ENCODE measurements around the gene GRXCR1.

GRXCR1 gene

DNA sequence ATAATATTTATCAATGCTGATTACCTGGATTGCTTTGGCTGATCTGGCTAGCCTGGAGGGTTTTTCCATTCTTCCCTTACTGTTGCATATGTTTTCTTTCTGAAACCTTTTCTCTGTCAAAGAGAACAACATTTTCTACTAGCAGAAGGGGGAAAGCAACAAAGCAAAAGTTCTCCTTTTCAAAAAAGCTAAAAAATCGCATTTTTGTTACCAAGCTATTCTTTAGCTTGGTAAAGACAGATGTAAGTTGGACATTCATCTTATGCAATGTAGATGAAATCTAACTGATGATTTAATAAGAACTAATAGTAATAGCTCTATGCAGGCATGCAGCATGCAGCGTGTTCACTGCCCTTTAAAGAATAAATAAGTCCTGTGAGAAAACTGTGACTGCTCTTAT lies at the start of gene GRXCR1:
GRXCR1 (plus strand) TSS at position 301 of the 400 bp plus-strand sequence. CDS start 554 bp downstream, outside the sequence.
- no peak for DNase-seq

DNA sequence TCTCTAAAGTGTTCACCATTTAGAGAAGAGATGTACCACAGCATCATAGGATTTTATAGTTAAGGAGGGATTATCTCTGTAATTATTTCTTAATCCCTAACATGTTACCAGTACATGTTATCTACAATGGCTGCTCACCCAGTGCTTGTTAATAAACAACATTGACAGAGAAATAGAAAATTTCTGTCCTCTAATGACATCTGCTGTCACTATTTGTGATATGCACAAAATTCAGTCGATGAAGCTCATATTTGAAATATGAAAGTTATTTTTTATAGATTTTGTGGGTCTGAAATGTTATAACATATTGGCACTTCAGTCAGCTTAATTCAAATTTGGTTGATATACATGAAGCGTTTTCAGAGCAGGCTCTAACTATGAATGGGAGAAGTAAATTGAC lies 48.8 kb upstream of the GRXCR1 start:
- DNase-seq = no peak

DNA sequence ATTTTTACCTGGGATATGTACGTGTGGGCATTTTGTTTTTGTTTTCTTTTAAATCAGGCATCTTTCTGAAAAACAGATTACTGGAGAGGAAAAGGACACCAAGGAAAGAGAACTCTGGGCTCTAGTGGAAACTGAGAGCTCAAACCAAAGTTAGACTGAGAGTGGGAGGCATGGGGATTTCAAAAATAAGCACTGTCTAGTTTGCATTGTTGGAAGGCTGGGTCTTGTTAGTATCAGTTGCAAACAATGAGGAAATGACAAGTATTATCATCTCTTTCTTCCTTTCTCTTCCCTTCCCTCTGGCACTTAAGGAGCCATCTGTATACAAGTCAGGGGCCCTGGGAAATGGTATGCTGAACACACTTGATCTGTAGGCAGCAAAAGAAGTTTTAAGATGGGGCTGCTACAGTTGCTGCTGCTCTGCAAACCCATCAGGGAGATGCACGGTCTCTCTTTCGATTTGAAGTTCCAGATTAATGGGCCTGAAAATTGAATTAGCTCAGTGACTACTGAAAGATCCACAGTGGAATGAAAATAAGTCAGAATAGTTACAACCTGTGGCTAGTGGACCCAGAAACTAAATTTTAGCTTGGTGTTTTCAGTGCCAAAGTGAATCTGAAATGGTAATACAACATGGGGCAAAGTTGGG lies 48.0 kb upstream of the GRXCR1 start:
- DNase-seq = no peak

DNA sequence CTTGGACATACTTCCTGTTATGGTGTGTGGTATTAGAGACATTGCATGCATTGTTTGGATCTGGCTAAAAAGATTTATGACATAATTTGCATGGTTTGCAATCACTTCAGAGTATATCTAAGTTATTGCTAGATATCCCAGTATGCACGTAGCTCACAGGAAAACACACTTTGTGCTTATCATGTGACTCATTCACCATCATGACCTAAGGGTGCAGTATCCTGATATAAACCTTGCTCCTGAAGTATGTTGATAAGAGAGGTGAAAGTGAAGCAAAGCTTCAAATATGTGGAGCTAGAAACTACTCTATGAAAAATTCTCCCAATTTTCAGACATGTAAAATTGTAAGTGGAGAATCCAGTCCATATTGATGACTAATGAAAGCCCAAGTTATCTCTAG lies 46.9 kb upstream of the GRXCR1 start:
- DNase-seq = no peak

DNA sequence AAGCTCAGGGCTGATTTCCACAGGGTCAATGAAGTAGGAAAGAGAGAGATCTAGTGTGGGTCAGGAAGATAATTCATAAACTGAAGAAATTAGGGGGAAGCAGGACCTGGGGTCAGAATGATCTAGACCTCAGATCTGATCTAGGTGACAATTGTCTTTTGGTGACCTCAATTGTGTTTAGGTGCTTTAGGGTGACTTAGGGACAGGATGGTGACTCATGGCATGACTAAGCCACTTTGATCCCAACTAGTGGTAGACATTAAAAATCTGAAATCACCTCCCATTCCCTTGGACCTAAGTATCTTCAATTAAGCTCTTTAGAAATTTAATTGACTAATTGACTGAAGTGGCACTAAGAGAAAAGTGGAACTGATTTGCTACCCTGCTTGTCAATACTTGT lies 36.7 kb upstream of the GRXCR1 start:
- DNase-seq = no peak

DNA sequence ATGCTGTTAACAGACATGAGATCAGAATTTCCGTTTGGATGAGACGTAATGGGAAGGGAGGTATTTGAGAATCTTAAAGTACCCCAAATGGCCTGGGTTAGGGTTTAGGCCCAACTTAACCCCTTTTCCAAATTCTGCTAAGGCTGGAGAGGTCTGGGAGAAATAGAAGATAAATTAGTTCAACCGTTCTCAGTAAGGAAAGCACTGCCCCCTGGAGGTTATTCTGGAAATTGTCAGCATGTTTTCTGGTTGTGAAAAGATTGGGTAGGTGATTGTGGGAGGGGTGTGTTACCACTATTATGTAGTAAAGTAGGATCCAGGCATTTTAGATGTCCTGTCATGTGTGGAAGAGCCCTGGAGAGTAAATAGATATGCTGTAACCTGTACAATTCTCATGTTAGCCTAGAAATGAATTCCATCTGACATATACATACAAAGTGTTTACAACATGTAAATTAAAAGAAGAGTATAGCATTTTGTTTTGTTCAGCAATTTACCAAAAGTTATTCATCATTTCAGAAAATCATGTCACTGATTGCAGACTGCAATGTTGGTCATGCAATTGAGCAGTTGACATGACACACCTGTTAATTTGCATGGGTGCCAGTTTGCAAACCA lies 26.8 kb upstream of the GRXCR1 start:
- DNase-seq = no peak

DNA sequence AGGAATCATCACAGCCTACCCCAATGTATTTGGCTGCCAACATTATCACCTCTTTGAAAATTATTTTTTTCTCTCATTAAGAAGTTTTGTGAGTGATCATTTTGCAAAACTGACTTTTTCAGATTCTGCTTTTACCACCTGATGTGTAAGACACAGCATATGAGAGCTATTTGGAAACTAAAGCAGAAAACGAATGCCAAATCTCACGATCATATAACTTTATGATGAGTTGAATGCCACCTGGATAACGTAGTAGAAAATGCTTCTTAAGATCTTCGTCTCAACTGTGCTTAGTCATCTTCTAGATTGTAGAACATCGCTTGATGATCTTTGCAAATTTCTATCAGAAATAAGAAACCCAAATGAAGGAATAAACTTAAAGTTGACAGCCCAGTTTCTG lies 21.3 kb upstream of the GRXCR1 start:
- no peak for DNase-seq

DNA sequence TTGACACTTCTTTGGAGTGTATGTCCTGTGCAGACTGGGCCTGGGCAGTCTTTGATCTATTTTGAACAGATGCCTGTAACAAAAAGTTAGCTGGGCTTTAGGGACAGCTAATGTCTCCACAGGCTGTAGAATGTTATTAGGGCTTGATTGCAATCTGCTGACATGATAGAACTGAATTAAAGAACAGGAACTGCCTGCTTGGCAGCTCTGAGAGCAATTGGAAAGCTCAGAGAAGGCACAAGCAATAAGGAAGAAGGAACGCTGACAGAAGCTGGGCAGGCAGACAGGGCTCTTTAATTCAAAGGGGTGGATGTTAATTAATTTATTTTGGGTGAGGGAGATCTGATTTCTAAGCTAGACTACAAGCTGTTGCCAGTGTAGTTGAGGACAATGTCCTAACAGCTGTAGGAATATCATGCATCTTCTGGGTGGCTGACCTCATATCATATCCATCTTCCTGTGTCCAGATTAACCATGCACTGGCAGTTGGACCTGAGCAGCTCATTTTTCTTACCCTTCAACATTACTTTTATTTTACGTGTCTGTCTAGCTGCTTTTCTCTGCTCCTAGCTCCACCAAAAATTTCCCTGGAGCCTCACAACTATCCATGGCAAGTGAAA lies 20.7 kb upstream of the GRXCR1 start:
- DNase-seq = no peak

DNA sequence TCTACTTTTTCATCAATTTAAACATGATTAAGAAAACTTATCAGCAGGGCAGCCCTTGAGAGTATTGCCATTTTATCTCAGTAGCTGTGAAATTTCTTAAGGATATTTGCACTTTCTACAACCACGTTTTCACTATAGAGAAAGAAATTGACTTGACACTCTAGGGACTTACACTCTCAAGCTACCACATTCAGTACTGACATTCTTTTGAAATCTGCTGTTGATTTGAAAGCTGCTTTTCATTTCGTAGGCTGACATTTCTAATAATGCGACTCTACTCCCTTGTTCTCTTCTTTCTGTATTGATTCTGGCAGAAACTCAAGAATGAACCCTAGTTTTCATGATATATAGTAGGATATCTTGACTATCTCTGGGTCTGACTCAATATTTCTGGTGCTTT lies 13.7 kb upstream of the GRXCR1 start:
- DNase-seq = no peak

DNA sequence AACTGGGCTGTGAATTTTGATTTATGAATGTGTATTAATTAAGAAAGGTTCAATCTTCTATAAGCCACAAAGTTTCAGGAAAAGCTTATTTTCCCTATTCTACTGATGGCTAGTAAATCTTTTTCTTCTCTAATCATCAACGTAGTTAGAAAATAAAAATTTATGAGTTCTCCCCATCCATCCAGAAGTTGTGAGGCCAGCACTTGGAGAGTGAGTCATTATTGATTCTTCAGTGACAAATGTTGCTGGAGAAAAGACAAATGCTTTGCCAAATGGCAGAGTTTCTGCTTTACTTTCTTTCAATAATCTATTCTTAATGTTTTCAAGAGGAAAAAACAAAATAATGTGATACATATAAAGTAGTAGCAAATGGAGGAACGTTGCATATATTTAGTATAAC lies 11.3 kb upstream of the GRXCR1 start:
- DNase-seq = no peak

DNA sequence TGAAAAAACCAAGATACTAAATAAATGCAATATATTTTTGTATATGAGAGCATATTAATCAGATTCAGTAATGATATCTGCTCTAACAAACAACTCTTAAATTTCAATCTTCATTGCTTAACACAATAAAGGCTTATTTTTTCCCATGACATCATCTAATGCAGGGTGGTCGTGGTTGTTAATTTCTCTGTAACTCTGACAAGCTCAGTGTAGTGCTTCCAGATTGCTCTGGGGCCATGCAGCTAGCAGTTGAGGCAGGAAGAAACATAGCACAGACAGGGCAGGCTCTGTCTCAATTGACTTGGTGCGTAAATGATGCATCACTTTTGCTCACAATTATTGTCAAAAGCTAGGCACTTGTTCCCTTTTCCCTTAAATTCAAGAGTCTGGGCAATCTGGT lies 869 bp upstream of the GRXCR1 start:
- no peak for DNase-seq

DNA sequence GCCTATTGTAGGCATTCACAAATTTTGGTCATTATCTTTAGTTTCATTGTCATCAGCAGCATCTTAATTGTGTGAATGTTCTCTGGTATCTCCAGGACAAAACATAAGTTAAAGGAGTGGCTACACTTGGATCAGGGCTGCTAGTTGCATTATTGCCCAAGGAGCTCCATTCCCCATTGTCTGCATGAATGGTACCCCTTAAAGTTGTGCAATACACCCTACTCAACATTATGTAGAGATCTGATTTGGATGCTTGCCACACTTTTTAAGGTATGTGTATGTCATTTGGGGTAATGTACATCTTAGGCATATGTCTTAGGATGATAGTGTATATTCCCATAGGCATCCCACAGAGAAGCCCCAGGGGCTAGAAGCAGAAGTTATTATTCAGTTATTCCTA lies 2.9 kb downstream of the GRXCR1 start:
- no peak for DNase-seq

DNA sequence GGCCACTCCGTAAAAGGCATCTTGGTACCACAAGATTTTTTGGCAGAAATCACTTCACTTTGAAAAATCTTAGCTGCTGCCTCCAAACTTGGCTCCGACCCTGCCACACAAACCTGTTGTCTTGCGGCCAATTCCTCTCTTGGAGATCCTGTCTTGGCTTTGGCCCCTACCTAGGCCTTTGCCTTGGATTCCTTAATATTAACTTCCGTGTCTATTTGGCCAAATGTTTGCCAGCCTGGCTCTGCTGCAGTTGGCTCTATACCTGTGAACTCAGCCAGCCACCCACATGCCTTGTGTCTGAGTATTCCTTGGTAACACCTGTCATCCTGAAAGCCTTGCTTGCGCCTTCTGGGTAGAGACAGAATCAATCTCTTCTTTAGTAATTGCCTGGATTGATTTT lies 12.5 kb downstream of the GRXCR1 start:
- DNase-seq = no peak

DNA sequence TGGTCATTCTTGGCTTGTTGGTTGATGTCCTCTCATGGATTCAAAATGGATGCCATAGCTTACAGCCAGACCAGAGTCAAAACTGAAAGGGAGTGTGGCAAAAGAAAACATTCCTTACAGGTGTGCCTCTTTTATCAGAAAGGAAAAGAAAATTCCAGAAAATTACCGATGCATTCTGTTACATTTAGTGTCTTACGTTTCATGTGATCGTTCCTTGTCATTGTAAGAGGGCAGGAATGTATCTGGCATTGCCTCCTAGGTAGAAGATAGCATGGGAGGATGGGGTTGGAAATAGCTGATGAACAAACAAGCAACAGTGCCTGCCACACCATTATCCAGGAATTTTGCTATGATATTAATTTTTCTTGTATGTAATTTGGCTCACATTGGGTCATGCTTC lies 13.1 kb downstream of the GRXCR1 start:
- DNase-seq = no peak

DNA sequence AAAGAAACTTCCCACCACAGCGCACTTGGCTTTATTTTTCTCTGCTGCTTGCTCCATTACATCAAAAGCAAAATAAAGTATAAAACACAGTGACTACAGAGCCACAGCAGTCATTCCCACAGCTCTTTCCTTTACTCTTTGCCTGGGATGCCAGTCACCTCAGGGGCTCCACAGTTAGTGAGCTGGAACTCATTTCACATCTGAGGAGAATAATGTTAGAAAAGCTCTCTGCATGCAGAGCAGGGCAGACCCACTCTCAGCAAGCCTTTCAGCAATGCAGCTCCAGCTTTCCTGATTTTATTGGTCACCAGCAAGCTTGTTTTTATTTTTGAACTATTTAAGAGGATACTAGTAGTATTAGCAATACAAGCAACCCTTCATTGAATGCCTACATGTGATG lies 13.8 kb downstream of the GRXCR1 start:
- no peak for DNase-seq

DNA sequence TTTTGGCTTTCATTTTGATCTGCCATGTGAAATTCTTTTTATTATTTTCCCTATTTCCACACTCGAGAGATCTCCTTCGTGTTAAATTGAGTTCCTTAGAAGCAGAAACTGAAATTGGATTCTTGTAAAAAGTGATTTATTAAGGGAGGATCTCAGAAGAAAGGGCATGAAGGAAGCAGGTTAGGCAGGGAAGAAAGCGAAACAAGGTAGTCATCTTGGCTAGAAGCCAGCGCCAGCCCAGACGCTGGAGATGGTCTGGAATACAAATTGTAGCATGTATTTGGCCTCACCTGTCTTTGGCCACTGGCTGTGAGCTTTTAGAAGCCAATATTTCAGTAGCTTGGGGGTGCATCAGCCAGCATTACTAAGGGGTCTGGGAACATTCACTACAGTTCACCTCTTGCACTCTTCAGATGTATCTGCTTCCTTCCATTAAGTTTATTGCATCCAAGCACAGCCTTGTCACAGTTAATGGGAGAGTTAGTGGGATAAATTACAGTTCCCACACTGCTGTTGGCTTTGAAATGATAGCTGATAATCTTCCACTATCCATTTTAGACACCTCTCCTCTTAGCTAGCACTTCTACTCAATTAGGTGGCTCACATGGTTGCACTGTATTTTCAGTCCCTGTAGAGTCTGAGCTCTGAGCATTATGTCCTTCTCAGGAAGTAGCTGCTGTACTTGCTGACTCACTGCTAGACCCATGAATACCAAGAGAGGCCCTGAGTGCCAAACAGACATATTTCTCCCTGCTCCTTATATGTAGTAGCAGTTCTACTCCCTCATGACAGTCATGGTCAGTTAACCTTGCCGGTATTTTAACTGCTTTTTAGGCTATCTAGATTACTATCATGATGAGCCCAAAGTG lies 14.6 kb downstream of the GRXCR1 start:
- DNase-seq = no peak

DNA sequence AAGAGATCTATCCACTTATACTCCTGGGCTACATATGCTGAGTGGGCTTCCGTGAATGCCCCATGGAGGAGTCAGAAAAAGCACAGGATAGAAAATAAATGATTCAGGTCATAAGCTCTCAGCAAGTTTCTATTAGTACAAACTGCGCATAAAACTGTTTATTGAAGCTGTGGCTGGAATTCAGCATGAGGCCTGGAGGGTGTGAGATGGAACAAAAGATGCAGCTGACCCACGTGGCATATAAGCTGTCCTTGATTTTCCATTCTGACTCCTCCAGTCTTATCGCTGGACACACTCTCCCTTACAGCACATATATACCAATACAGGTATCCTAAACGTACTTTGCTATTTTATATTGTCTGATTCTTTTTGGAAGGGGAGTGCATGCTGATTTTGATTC lies 17.9 kb downstream of the GRXCR1 start:
- DNase-seq = no peak

DNA sequence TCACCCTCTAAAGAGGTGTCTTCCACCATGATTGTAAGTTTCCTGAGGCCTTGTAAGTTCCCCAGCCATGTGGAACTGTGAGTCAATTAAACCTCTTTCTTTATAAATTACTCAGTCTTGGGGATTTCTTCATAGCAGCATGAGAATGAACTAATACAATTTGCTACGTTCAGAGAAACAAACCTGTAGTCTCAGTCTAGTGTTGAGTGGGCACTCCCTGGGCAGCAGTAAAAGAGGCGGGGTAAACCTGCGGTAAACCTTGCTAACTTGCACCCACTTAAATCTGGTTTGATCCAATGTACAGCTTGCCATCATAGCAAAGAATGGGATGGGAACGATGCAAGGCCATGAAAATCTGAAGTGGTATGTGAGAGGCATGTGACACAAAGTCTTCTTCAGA lies 22.4 kb downstream of the GRXCR1 start:
- DNase-seq = no peak

DNA sequence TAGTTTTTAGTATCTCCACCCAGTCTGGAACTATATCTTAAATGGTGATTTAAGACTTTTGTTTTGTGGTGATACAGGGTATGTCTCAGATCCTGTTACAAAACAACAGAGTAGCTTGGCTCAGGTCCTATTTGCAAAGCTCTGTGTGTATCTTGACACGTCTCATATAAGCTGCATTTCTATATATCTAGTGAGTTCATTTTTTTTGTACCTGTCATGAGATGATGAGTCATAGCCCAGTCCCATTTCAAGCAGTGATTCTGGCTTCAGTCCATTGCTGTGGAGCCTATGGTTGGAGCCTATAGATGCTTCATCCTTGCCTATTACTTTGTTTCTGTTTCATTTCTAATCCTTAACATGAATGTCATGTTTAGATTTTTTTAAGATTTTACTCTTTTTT lies 23.0 kb downstream of the GRXCR1 start:
- DNase-seq = no peak

DNA sequence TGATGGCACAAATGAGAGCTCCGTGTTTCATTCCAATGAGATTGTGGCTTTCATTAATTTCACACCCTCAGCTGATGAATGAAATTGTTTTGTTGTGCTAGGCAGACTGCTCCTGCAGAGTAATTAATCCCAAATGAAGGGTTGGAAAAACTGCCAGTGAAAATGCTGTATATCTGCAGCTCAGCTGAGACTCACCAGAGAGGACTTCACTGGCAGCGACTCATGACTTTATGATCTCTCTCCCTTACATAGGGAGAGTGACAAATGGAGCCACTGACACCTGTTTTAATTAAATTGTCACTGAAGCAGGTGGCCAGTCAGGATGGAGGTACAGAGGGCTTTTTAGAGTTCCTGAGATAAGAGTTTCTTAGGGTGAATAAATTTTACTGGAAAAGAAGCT lies 24.8 kb downstream of the GRXCR1 start:
- DNase-seq = no peak

DNA sequence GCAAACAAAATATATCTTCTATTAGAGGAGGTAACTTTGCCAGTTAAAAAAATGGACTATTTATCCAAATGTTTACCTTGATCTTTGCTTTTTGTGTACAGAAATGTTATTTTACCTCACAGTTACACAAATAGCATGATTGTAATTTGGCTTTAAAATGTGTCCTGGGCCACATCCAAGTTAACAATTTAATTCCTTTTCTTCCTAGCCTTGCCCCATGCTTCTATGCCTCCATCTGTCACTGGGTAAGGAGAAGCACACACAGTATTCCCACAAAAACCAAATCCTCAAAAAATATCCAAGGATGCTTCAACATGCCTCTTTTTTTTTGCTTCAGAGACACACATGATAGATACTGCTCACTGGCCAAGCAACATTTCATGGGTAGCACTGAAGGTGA lies 30.9 kb downstream of the GRXCR1 start:
- DNase-seq = no peak

DNA sequence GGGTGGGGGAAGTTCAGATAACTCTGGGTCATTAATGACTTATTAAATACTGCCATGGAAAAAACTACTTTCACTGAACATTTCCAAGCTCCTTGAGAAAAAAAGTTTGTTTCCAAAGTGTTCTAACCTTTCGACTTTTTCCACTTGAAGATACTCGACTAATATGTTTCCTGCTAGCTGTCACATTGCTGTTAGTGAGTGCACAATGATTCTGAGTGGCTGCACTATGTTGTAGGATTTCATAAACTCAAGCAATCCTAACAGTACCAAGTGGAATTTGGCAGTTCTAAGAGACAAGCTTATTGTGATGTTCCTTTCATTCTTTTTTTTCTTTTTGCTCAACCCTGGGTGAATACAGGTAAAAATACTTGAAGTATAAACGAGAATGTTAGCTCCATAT lies 33.4 kb downstream of the GRXCR1 start:
- DNase-seq = no peak

DNA sequence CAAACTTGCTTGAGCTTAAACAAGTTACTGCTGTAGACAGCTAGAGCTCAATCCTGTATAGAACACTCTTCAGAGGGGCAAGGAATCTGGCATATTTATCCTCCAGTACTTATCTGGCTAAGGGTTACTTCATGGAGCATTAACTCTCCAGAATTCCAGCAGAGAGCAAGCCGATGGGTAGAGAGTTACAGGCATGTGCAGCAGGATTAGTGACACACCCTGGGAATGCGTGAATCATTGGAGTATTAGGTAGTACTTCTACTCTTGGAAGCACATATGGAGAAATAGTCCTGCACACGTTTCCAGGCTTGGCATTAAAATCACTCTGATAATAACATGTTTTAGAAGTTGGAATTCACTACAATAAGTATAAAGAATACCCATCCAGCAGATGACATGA lies 35.4 kb downstream of the GRXCR1 start:
- no peak for DNase-seq

DNA sequence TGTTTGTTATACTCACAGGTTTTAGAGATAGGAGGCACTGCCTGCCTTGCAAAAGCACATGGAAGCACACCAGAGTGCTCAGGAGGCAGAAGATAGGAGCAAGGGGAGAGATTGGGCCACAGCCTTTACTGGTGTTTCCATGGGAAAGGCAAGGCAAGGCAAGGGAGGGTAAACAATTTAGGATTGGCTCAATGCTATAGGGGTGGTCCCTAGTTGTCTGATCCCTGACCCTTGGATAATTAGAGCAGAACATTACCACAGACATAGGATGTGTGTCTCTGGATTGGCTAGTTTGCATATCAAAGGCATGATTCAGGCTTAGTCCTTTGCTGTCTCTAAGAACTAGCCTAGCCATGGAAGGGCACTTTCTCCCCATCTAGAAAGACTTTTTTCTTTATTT lies 36.1 kb downstream of the GRXCR1 start:
- DNase-seq = no peak
